IMR-90 (cell line): ENCODE data around the gene THUMPD2. TPM values are rescaled to one million over a fixed set of nuclear protein-coding genes. Genes with fewer than 3 reads are reported as not detected.

Experiments
- ATAC-seq: fragments of 200-7000 bp; cut with Tn5 transposase; 2 replicates; pipeline ENCODE4 v1.9.1; 2020; ENCODE audit warnings: low read depth, mild to moderate bottlenecking, moderate library complexity
- BruUV-seq: library from RNA; stranded (reverse); fragments of 400-500 nt; replicated peaks from 2 replicates; lab custom pipeline; 2021; lab: Mats Ljungman, UMichigan
- CTCF ChIA-PET: fragments of 300-600 bp; formaldehyde crosslinking; extraction: SDS; loops from one replicate; lab custom pipeline; 2021; ENCODE audit warnings: antibody characterized with exemption; lab: Yijun Ruan, JAX
- POLR2A ChIA-PET: fragments of 300-600 bp; sonication (Branson Sonifier 250); formaldehyde crosslinking; loops from one replicate; lab custom pipeline; 2022; ENCODE audit warnings: antibody characterized with exemption; ENCODE audit not compliant: unreplicated experiment; lab: Charles Lee
- DNase-seq: peaks from one replicate; pipeline ENCODE4 v3.0.0; 2013
- H2AFZ ChIP-seq: replicated peaks from 2 replicates; pipeline ENCODE3; 2013; ENCODE audit warnings: low read length, mild to moderate bottlenecking; ENCODE audit not compliant: poor library complexity
- H2AK5ac ChIP-seq: 2 replicates; pipeline ENCODE4 v1.6.1; 2013; ENCODE audit warnings: low read depth, low read length, inconsistent platforms
- H2AK9ac ChIP-seq: replicated peaks from 2 replicates; pipeline ENCODE3; 2013; ENCODE audit warnings: mild to moderate bottlenecking, low read depth, low read length, moderate library complexity; ENCODE audit not compliant: poor library complexity
- H2BK120ac ChIP-seq: 2 replicates; pipeline ENCODE4 v1.6.1; 2013; ENCODE audit warnings: low read depth, low read length, inconsistent platforms
- H2BK15ac ChIP-seq: 3 replicates; pipeline ENCODE4 v1.6.1; 2013; ENCODE audit warnings: low read depth, low read length, inconsistent platforms
- H2BK20ac ChIP-seq: 2 replicates; pipeline ENCODE4 v1.6.1; 2013; ENCODE audit warnings: low read depth, mild to moderate bottlenecking, inconsistent platforms, low read length, moderate library complexity
- H2BK5ac ChIP-seq: 2 replicates; pipeline ENCODE4 v1.6.1; 2013; ENCODE audit warnings: mild to moderate bottlenecking, low read depth, low read length, inconsistent platforms; ENCODE audit not compliant: poor library complexity, severe bottlenecking
- H3K14ac ChIP-seq: replicated peaks from 2 replicates; pipeline ENCODE4 v1.6.1; 2013; ENCODE audit warnings: low read depth, low read length, inconsistent platforms
- H3K18ac ChIP-seq: 2 replicates; pipeline ENCODE4 v1.6.1; 2013; ENCODE audit warnings: low read depth, low read length, control low read depth
- H3K23ac ChIP-seq: 2 replicates; pipeline ENCODE4 v1.6.1; 2013; ENCODE audit warnings: low read depth, low read length, inconsistent platforms
- H3K27ac ChIP-seq: 2 replicates; pipeline ENCODE4 v1.5.1; 2013; ENCODE audit warnings: mild to moderate bottlenecking, control low read depth, low read length; ENCODE audit not compliant: insufficient read depth
- H3K27me3 ChIP-seq: 2 replicates; pipeline ENCODE4 v1.6.1; 2013; ENCODE audit warnings: low read length; ENCODE audit not compliant: control insufficient read depth, insufficient read depth
- H3K36me3 ChIP-seq: 2 replicates; pipeline ENCODE4 v1.6.1; 2013; ENCODE audit warnings: low read length, mixed read lengths; ENCODE audit not compliant: control insufficient read depth, insufficient read depth
- H3K4ac ChIP-seq: 2 replicates; pipeline ENCODE4 v1.6.1; 2013; ENCODE audit warnings: low read depth, low read length, inconsistent platforms
- H3K4me1 ChIP-seq: 2 replicates; pipeline ENCODE4 v1.6.1; 2013; ENCODE audit warnings: low read length, mixed read lengths; ENCODE audit not compliant: control insufficient read depth, insufficient read depth
- H3K4me2 ChIP-seq: 2 replicates; pipeline ENCODE4 v1.6.1; 2013; ENCODE audit warnings: low read depth, mild to moderate bottlenecking, control low read depth, low read length, moderate library complexity
- H3K4me3 ChIP-seq: 2 replicates; pipeline ENCODE4 v1.5.1; 2013; ENCODE audit warnings: low read depth, mild to moderate bottlenecking, control low read depth, low read length, moderate library complexity; ENCODE audit not compliant: insufficient read depth
- H3K56ac ChIP-seq: 2 replicates; pipeline ENCODE4 v1.6.1; 2013; ENCODE audit warnings: low read length, inconsistent platforms; ENCODE audit not compliant: insufficient read depth; ENCODE audit errors: extremely low read depth
- H3K79me1 ChIP-seq, 2 experiments: 2 replicates each; pipeline ENCODE4 v1.6.1; 2013; ENCODE audit warnings: low read length in 2 of 2, inconsistent platforms in 1 of 2, low read depth in 1 of 2
- H3K9ac ChIP-seq: 2 replicates; pipeline ENCODE4 v1.6.1; 2013; ENCODE audit warnings: low read depth, low read length, control low read depth
- H3K9me1 ChIP-seq: 2 replicates; pipeline ENCODE4 v1.6.1; 2013; ENCODE audit warnings: low read length, inconsistent platforms; ENCODE audit not compliant: insufficient read depth
- H3K9me3 ChIP-seq: 2 replicates; pipeline ENCODE4 v1.6.1; 2013; ENCODE audit warnings: low read length; ENCODE audit not compliant: control insufficient read depth, insufficient read depth
- H4K20me1 ChIP-seq: 2 replicates; pipeline ENCODE4 v1.6.1; 2013; ENCODE audit warnings: low read length, inconsistent platforms; ENCODE audit not compliant: insufficient read depth
- H4K5ac ChIP-seq: 2 replicates; pipeline ENCODE4 v1.6.1; 2013; ENCODE audit warnings: mild to moderate bottlenecking, low read depth, low read length, control low read depth
- H4K8ac ChIP-seq, 2 experiments: 2 replicates each; pipeline ENCODE4 v1.6.1; 2013; ENCODE audit warnings: low read depth in 2 of 2, low read length in 2 of 2, control low read depth in 1 of 2, inconsistent platforms in 1 of 2
- H4K91ac ChIP-seq: 2 replicates; pipeline ENCODE4 v1.6.1; 2013; ENCODE audit warnings: low read depth, low read length, inconsistent platforms; ENCODE audit not compliant: insufficient read depth
- MAFK ChIP-seq: IDR thresholded peaks from 2 replicates; pipeline ENCODE4 v1.6.1; 2012; ENCODE audit warnings: low read depth, low read length, improper control_type of control experiment
- RCOR1 ChIP-seq: IDR thresholded peaks from 2 replicates; pipeline ENCODE4 v1.6.1; 2012; ENCODE audit warnings: mild to moderate bottlenecking, low read length, improper control_type of control experiment; ENCODE audit not compliant: insufficient replicate concordance
- RFX5 ChIP-seq: IDR thresholded peaks from 2 replicates; pipeline ENCODE4 v1.8.0; 2012; ENCODE audit warnings: low read depth, mild to moderate bottlenecking, low read length, moderate library complexity
- WGBS, 2 experiments: methylation state at CpG; one replicate each; pipeline versions ENCODE4 v1.1.5 to v1.1.7; 2013; ENCODE audit warnings: missing lambda C conversion rate in 2 of 2; ENCODE audit not compliant: insufficient read length in 1 of 2; ENCODE audit errors: extremely low coverage in 2 of 2; 5-methylcytosine and 5-hydroxymethylcytosine counted together
- dilution Hi-C: fragments of 300-500 bp; cut with HindIII; formaldehyde crosslinking; loops from one replicate; pipeline ENCODE4 v1.14.3; 2018; ENCODE audit warnings: low sequenced_read_pairs; ENCODE audit not compliant: unreplicated experiment
- in situ Hi-C: fragments of 300-500 bp; cut with MboI; formaldehyde crosslinking; loops from 3 replicates; pipeline ENCODE4 v1.14.3; 2019; ENCODE audit warnings: low sequenced_read_pairs, inconsistent platforms, mixed read lengths
- intact Hi-C: fragments of 100-400 bp; cut with micrococcal nuclease; formaldehyde crosslinking; loops from 2 replicates; pipeline ENCODE4 v1.10.0; 2022
- polyA plus RNA-seq, 3 experiments: library from polyadenylated mRNA; depleted of rRNA; stranded (reverse); fragments of >200 nt; gene quantifications; 2 replicates each; pipeline ENCODE4 v1.2.3, GENCODE V29; 2012; ENCODE audit warnings: low replicate concordance in 1 of 3
- total RNA-seq: library from RNA; depleted of rRNA; stranded (reverse); fragments of >200 nt; gene quantifications from 2 replicates; pipeline ENCODE4 v1.2.3, GENCODE V29; 2012

The THUMPD2 gene
- total and polyA plus RNA-seq, 2 of the 4 experiments (the other 2 are of a cell fraction), result 4.8 to 7.0 TPM

- no peaks in the 10 kb centered on the region for H4K20me1 ChIP-seq
- no peak overlapping the region for H4K5ac ChIP-seq
- no peak overlapping the region for H3K4me2 ChIP-seq
- no peak overlapping the region for H3K56ac ChIP-seq
- no peak overlapping the region for H2BK20ac ChIP-seq
- no peak overlapping the region for H3K18ac ChIP-seq
- H2AFZ ChIP-seq, result no peak overlapping the region
- H2BK15ac ChIP-seq, result no peak overlapping the region
- no CpG with 5 or more reads among the region's 3 CpGs for WGBS, 2 experiments
- H3K79me1 ChIP-seq, result no peaks in the 10 kb centered on the region
- H2AK9ac ChIP-seq, result no peak overlapping the region
- H3K36me3 ChIP-seq, result no peaks in the 10 kb centered on the region
- no peak overlapping the region for H3K27ac ChIP-seq
- no peak overlapping the region for H2BK5ac ChIP-seq
- POLR2A ChIA-PET, result no interaction called here
- in situ Hi-C loops (no loop called here), intact Hi-C loops (no loop called here), dilution Hi-C loops (no loop called here)
- H3K4me3 ChIP-seq, result no peak overlapping the region
- DNase-seq, result no peak
- ATAC-seq, result no peak
- no peak overlapping the region for H3K4ac ChIP-seq
- no peak overlapping the region for H2AK5ac ChIP-seq
- H3K14ac ChIP-seq, result no peak overlapping the region
- H3K4me1 ChIP-seq, result no peaks in the 10 kb centered on the region
- H3K23ac ChIP-seq, result no peak overlapping the region
- BruUV-seq, result no TSS peak
- H3K27me3 ChIP-seq, result no peaks in the 10 kb centered on the region
- no peak overlapping the region for H4K91ac ChIP-seq
- no peak for TF ChIP-seq MAFK
- TF ChIP-seq RFX5, result no peak
- TF ChIP-seq RCOR1, result no peak
- H3K9me1 ChIP-seq, result no peaks in the 10 kb centered on the region
- no peak overlapping the region for H2BK120ac ChIP-seq
- CTCF ChIA-PET, result interaction anchor here (1.0 kb wide), 1 partner anchor 26 kb away, joined by 3 read pairs; no protein-coding TSS in a partner anchor
- H3K9me3 ChIP-seq, result peaks cover 9% of the 10 kb centered on the region
- H3K9ac ChIP-seq, result no peak overlapping the region
- H4K8ac ChIP-seq, result no peak overlapping the region
These were observed 74.5 kb downstream of the THUMPD2 start for GRCh38 chr2:39704540-39704939.
